Stomach (tissue), 9 donors: Measurements from ENCODE around the gene MSTN. TPM values are rescaled to one million over a fixed set of nuclear protein-coding genes. Genes with fewer than 3 reads are reported as not detected.

ENCODE experiments used
- DNase-seq, 2 donors: peaks; one replicate each; pipeline versions ENCODE4 v3.0.0 to v3.0.0-alpha.2; 2013 to 2019
- H3K27ac ChIP-seq, 5 donors: fragments of 200-600 bp in 4 of 5; sonication (generic) in 4 of 5; one replicate each; pipeline ENCODE4 v1.5.1; 2013 to 2019; ENCODE audit warnings: mild to moderate bottlenecking in 1 of 5, moderate library complexity in 1 of 5
- H3K27me3 ChIP-seq, 3 donors: fragments of 200-600 bp; sonication (generic); one replicate each; pipeline ENCODE4 v1.5.1; 2017 to 2019; ENCODE audit warnings: mixed run types in 1 of 3
- H3K36me3 ChIP-seq, 4 donors: fragments of 200-600 bp; sonication (generic); 1 replicate in 3 of 4; 2 replicates in 1 of 4; pipeline ENCODE4 v1.5.1; 2016 to 2019
- H3K4me1 ChIP-seq, 4 donors: fragments of 200-600 bp; sonication (generic); one replicate each; pipeline ENCODE4 v1.5.1; 2016 to 2019
- H3K4me3 ChIP-seq, 4 donors: fragments of 200-600 bp; sonication (generic) in 3 of 4; one replicate each; pipeline ENCODE4 v1.5.1; 2016 to 2019; ENCODE audit warnings: mild to moderate bottlenecking in 1 of 4
- H3K9me3 ChIP-seq, 4 donors: fragments of 200-600 bp; sonication (generic); one replicate each; pipeline ENCODE4 v1.5.1; 2016 to 2019
- EP300 ChIP-seq: sonication (generic); formaldehyde crosslinking; IDR thresholded peaks from one replicate; pipeline ENCODE4 v1.6.1; 2017; ENCODE audit warnings: antibody characterized with exemption
- POLR2A ChIP-seq, 4 donors: fragments of 450-650 bp; IDR thresholded peaks; one replicate each; pipeline ENCODE4 v1.6.1; 2016; ENCODE audit warnings: antibody characterized with exemption in 4 of 4, control low read depth in 2 of 4, mild to moderate bottlenecking in 1 of 4, moderate library complexity in 1 of 4
- POLR2AphosphoS5 ChIP-seq, 3 donors: sonication (generic); formaldehyde crosslinking; IDR thresholded peaks; one replicate each; pipeline ENCODE4 v1.6.1; 2016; ENCODE audit warnings: antibody characterized with exemption in 3 of 3
- WGBS, 5 donors: extraction: QIAGEN DNeasy Blood & Tissue Kit in 3 of 5; methylation state at CpG; one replicate each; pipeline versions ENCODE4 v1.1.5 to v1.1.7; 2013 to 2018; 5-methylcytosine and 5-hydroxymethylcytosine counted together
- intact Hi-C: fragments of 100-400 bp; cut with DNase I; formaldehyde crosslinking; loops from one replicate; pipeline ENCODE4 v1.15.1; 2023; ENCODE audit warnings: low total_unique reads
- polyA plus RNA-seq, 3 donors: library from polyadenylated mRNA; stranded (reverse); fragments of 200-250 nt; gene quantifications; one replicate each; pipeline ENCODE4 v1.2.3, GENCODE V29; 2013
- total RNA-seq, 5 donors: library from RNA; depleted of rRNA; stranded (reverse); fragments of >200 nt; gene quantifications; one replicate each; pipeline versions ENCODE4 v1.1.0 to v1.2.3, GENCODE V29; 2014 to 2016
- TF ChIP-seq, protein P1 (sequence below), 7 experiments: fragments of 450-650 bp in 4 of 7; fragments of 200-600 bp in 3 of 7; sonication (generic) in 3 of 7; IDR thresholded peaks; one replicate each; pipeline ENCODE4 v1.5.1; 2016 to 2019; ENCODE audit warnings: antibody characterized with exemption in 7 of 7, control low read depth in 2 of 7, mild to moderate bottlenecking in 1 of 7
- donor health status: healthy with polysubstance abuse.
- donor health status: Bipolar disorder and iron deficiency.
- donor health status: healthy.

MSTN gene
- total and polyA plus RNA-seq, 8 donors = 0.45 to 2.0 (median 0.46) TPM; not detected in 5

DNA sequence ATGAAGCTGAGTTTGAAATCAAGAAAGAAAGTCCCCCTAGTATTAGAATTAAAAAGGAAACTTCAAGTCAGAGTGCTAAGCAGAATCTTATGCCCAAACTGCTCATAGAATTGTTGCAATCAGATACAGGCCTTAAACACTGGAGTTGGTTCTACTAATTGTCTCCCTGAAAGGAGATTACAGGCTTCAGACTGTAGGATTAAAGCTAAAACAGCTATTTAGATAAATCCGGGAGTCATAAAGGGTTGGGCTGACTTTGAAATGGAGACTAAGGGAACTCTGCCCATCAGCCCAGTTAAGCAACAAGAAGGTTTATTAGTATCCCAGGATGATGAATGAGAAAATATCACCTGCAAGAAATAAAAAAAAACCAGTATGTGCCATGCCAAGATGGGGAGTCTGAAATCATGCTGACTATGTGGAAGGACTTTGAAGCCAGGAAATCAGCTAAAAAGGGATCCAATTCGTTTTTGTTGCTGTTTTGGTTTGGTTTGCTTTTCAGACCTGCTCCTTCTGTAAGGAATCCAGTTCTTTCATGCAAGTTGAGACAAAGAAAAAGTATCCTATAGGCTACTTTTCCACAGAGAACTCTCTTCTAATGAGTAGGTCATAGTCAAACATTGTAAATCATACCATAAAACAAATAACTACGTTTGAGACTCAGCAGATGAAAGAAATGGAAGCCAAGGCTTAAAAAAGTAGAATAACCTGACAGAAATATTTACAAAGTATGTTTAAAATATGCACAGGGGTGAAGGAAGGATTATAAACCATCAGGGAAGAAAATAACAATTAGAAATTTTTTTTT is 37.6 kb upstream of the MSTN start:
- peaks cover 0 to 6% (median 0%) of the 10 kb centered on the region in 4 donors for H3K9me3 ChIP-seq

DNA sequence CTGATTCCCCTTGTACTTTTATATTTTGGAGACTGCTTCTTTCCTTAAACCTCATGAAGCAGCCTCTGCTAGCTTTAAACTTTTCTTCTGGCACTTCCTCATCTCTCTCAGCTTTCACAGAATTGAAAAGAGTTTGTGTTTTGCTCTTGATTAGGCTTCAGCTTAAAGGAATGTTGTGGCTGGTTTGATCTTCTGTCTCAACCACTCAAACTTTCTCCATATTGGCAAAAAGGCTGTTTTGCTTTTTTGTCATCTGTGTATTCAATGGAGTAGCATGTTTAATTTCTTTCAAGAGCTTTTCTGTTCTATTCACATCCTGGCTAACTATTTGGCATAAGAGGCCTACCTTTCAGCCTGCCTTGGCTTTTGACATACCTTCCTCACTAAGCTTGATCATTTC is 36.3 kb upstream of the MSTN start:
- Histone ChIP-seq H3K27ac (no peak overlapping the region), H3K9me3 (peaks cover 0 to 6% (median 0%) of the 10 kb centered on the region in 4 donors), H3K27me3 (no peaks in the 10 kb centered on the region), H3K4me1 (peaks cover 0 to 8% (median 0%) of the 10 kb centered on the region in 4 donors), H3K4me3 (no peak overlapping the region), H3K36me3 (no peaks in the 10 kb centered on the region)
- intact Hi-C loops = no loop called here
- TF ChIP-seq POLR2A (IDR thresholded peaks at IDR 0.05) = no peak
- TF ChIP-seq POLR2AphosphoS5 (IDR thresholded peaks at IDR 0.05) = no peak
- TF ChIP-seq, protein P1, sequence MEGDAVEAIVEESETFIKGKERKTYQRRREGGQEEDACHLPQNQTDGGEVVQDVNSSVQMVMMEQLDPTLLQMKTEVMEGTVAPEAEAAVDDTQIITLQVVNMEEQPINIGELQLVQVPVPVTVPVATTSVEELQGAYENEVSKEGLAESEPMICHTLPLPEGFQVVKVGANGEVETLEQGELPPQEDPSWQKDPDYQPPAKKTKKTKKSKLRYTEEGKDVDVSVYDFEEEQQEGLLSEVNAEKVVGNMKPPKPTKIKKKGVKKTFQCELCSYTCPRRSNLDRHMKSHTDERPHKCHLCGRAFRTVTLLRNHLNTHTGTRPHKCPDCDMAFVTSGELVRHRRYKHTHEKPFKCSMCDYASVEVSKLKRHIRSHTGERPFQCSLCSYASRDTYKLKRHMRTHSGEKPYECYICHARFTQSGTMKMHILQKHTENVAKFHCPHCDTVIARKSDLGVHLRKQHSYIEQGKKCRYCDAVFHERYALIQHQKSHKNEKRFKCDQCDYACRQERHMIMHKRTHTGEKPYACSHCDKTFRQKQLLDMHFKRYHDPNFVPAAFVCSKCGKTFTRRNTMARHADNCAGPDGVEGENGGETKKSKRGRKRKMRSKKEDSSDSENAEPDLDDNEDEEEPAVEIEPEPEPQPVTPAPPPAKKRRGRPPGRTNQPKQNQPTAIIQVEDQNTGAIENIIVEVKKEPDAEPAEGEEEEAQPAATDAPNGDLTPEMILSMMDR (IDR thresholded peaks at IDR 0.05) = no peak
- TF ChIP-seq EP300 = no peak
- no peak for DNase-seq

More for the DNA sequence above, 37.6 kb upstream of the MSTN start:
- Histone ChIP-seq H3K36me3 (no peaks in the 10 kb centered on the region), H3K4me1 (no peaks in the 10 kb centered on the region), H3K27me3 (no peaks in the 10 kb centered on the region), H3K4me3 (no peak overlapping the region), H3K27ac (no peak overlapping the region)
- WGBS, 5 donors = 24 to 39% (median 32%) methylated on average over 3 of the region's 3 CpGs
- intact Hi-C loops = no loop called here
- TF ChIP-seq POLR2AphosphoS5 (IDR thresholded peaks at IDR 0.05) (no peak), POLR2A (IDR thresholded peaks at IDR 0.05) (no peak), EP300 (no peak)
- TF ChIP-seq, protein P1 (IDR thresholded peaks at IDR 0.05) = no peak
- DNase-seq = no peak

DNA sequence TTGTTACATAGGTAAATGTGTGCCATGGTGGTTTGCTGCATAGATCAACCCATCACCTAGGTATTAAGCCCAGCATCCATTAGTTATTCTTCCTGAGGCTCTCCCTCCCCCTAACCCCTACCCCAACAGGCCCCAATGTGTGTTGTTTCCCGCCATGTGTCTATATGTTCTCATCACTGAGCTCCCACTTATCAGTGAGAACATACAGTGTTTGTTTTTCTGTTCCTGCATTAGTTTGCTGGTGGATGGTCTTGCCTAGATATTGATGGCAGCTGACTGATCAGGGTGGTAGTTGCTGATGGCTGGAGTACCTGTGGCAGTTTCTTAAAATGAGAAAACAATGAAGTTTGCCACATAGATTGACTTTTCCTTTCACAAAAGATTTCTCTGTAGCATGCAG is 34.6 kb upstream of the MSTN start:
- no peaks in the 10 kb centered on the region for H3K27me3 ChIP-seq
- H3K4me1 ChIP-seq = peaks cover 0 to 9% (median 0%) of the 10 kb centered on the region in 4 donors
- H3K36me3 ChIP-seq = no peaks in the 10 kb centered on the region
- no peak overlapping the region for H3K27ac ChIP-seq
- no peak for DNase-seq
- no peak overlapping the region for H3K4me3 ChIP-seq
- 93 to 100% (median 95%) methylated on average over 1 of the region's 1 CpG for WGBS, 5 donors
- intact Hi-C loops = no loop called here
- TF ChIP-seq POLR2AphosphoS5 (IDR thresholded peaks at IDR 0.05) (no peak), EP300 (no peak), POLR2A (IDR thresholded peaks at IDR 0.05) (no peak)
- TF ChIP-seq, protein P1 (IDR thresholded peaks at IDR 0.05) = no peak
- peaks cover 0 to 6% (median 0%) of the 10 kb centered on the region in 4 donors for H3K9me3 ChIP-seq

DNA sequence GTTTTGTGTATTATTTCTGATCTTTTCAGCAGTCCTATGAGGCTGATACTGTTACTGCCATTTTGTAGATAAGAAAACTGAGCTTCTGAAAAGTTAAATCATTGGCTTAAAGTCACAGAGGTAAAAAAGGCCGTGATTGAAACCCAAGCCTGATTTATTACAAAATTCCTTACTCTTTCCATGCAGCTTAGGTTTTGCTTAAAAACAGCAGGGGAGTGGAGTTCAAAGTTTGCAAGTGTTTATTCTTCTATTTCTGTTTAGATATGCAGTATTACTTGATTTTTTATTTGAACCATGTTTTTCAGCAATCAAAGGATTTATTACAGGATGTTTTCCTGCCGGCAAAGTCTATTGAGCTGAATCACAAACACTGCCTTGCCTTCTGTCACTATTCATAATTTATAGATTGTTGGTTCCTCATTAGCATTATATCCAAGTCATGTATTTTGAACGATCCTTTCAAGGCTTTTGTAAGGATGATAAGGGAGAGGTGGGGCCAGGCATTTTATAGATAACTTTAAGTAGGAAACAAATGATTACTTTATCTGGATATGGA is 31.9 kb upstream of the MSTN start:
- peak in 1 of 2 donors; percentile 18 for DNase-seq
- peaks cover 0 to 2% (median 0%) of the 10 kb centered on the region in 4 donors for H3K9me3 ChIP-seq
- WGBS, 5 donors = 13 to 33% (median 32%) methylated on average over 3 of the region's 3 CpGs
- H3K4me1 ChIP-seq = peaks cover 0 to 9% (median 0%) of the 10 kb centered on the region in 4 donors
- no peaks in the 10 kb centered on the region for H3K36me3 ChIP-seq
- no peak overlapping the region for H3K27ac ChIP-seq
- no peak overlapping the region for H3K4me3 ChIP-seq
- TF ChIP-seq, protein P1 (IDR thresholded peaks at IDR 0.05) = no peak
- TF ChIP-seq EP300 (no peak), POLR2AphosphoS5 (IDR thresholded peaks at IDR 0.05) (no peak), POLR2A (IDR thresholded peaks at IDR 0.05) (no peak)
- intact Hi-C loops = no loop called here
- H3K27me3 ChIP-seq = no peaks in the 10 kb centered on the region
